DND-41 (cell line): ENCODE measurements around the gene NRARP.

Experiments used
- EZH2 ChIP-seq: IDR thresholded peaks from 3 replicates; pipeline ENCODE4 v1.6.1; 2012; ENCODE audit warnings: borderline replicate concordance, low read depth, mild to moderate bottlenecking, moderate library complexity, low read length, inconsistent platforms; ENCODE audit not compliant: severe bottlenecking
- TF ChIP-seq, protein P1 (sequence below): IDR thresholded peaks from 2 replicates; pipeline ENCODE4 v1.5.1; 2012; ENCODE audit warnings: borderline replicate concordance, low read length, moderate library complexity, mild to moderate bottlenecking; ENCODE audit not compliant: poor library complexity, severe bottlenecking; ENCODE audit errors: extremely low read depth

GRCh38 chr9:137306066-137306849 lies 4.2 kb upstream of the NRARP start:
- no peak for TF ChIP-seq EZH2
- TF ChIP-seq, protein P1, sequence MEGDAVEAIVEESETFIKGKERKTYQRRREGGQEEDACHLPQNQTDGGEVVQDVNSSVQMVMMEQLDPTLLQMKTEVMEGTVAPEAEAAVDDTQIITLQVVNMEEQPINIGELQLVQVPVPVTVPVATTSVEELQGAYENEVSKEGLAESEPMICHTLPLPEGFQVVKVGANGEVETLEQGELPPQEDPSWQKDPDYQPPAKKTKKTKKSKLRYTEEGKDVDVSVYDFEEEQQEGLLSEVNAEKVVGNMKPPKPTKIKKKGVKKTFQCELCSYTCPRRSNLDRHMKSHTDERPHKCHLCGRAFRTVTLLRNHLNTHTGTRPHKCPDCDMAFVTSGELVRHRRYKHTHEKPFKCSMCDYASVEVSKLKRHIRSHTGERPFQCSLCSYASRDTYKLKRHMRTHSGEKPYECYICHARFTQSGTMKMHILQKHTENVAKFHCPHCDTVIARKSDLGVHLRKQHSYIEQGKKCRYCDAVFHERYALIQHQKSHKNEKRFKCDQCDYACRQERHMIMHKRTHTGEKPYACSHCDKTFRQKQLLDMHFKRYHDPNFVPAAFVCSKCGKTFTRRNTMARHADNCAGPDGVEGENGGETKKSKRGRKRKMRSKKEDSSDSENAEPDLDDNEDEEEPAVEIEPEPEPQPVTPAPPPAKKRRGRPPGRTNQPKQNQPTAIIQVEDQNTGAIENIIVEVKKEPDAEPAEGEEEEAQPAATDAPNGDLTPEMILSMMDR: no peak
